Measurements from ENCODE around the gene PTS. TPM values are rescaled to one million over a fixed set of nuclear protein-coding genes. Genes with fewer than 3 reads are reported as not detected.

PTS gene
- total and polyA plus RNA-seq, 2 donors from 2014 or later = 40.6 to 76.4 TPM

DNA sequence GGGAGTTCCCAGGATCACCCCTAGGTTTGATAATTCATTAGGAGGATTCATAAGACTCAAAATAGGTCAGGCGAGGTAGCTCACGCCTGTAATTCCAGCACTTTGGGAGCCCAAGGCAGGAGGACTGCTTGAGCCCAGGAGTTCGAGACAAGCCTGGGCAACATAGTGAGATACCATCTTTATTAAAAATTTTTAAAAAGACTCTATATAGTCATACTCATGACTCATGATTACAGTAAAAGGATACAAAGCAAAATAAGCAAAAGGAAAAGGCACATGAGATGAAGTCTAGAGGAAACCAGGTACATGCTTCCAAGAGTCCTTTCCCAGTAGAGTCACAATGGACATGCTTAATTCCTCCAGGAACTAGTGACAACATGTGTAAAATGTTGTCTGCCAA is 13.9 kb upstream of the PTS start:
- Histone ChIP-seq H3K4me1 (ENCODE audit: control insufficient read depth in 2 of 3, insufficient read depth in 2 of 3, low read depth in 1 of 3, low read length in 3 of 3) (no peaks in the 10 kb centered on the region), H3K36me3 (ENCODE audit: control insufficient read depth in 2 of 3, insufficient read depth in 3 of 3, low read length in 3 of 3) (no peaks in the 10 kb centered on the region), H3K27ac (ENCODE audit: low read depth in 2 of 2, low read length in 2 of 2) (no peak overlapping the region), H3K4me3 (ENCODE audit: low read length in 3 of 3) (no peak overlapping the region), H3K9me3 (ENCODE audit: control insufficient read depth in 2 of 3, insufficient read depth in 1 of 3, low read length in 3 of 3) (no peaks in the 10 kb centered on the region), H3K27me3 (ENCODE audit: control insufficient read depth, insufficient read depth, low read length) (no peaks in the 10 kb centered on the region), H3K9ac (ENCODE audit: low read length in 3 of 3) (no peak overlapping the region)
- TF ChIP-seq, protein P1, sequence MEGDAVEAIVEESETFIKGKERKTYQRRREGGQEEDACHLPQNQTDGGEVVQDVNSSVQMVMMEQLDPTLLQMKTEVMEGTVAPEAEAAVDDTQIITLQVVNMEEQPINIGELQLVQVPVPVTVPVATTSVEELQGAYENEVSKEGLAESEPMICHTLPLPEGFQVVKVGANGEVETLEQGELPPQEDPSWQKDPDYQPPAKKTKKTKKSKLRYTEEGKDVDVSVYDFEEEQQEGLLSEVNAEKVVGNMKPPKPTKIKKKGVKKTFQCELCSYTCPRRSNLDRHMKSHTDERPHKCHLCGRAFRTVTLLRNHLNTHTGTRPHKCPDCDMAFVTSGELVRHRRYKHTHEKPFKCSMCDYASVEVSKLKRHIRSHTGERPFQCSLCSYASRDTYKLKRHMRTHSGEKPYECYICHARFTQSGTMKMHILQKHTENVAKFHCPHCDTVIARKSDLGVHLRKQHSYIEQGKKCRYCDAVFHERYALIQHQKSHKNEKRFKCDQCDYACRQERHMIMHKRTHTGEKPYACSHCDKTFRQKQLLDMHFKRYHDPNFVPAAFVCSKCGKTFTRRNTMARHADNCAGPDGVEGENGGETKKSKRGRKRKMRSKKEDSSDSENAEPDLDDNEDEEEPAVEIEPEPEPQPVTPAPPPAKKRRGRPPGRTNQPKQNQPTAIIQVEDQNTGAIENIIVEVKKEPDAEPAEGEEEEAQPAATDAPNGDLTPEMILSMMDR (IDR thresholded peaks at IDR 0.05; ENCODE audit: borderline replicate concordance, extremely low read depth, insufficient read depth) = no peak
- intact Hi-C loops (cut with DNase I) = no loop called here
- FAIRE-seq (no peak), DNase-seq (no peak)

DNA sequence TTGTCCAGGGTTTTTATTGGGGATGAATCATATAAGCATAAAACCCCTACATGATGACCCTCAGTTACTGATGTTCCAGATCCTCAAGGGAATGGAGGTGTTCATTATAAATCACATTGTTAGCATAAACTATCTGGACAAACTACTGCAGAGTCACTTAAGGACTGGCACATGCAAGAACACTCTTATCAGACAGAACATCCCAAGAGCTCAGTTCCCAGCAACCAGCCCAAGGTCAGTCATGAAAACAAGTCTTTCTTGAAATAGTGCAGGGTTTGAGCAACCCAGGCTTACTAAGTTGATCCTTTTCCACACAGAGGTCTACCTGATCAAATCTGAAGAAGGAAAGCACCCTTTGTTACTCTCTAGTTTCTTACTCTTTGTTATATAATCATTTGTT is 13.5 kb upstream of the PTS start:
- no peaks in the 10 kb centered on the region for H3K27me3 ChIP-seq (ENCODE audit: control insufficient read depth, insufficient read depth, low read length)
- TF ChIP-seq, protein P1 (IDR thresholded peaks at IDR 0.05; ENCODE audit: borderline replicate concordance, extremely low read depth, insufficient read depth) = no peak
- H3K4me1 ChIP-seq (ENCODE audit: control insufficient read depth in 2 of 3, insufficient read depth in 2 of 3, low read depth in 1 of 3, low read length in 3 of 3) = no peaks in the 10 kb centered on the region
- intact Hi-C loops (cut with DNase I) = no loop called here
- H3K9ac ChIP-seq (ENCODE audit: low read length in 3 of 3) = no peak overlapping the region
- H3K27ac ChIP-seq (ENCODE audit: low read depth in 2 of 2, low read length in 2 of 2) = no peak overlapping the region
- DNase-seq (no peak), FAIRE-seq (no peak)
- no peaks in the 10 kb centered on the region for H3K36me3 ChIP-seq (ENCODE audit: control insufficient read depth in 2 of 3, insufficient read depth in 3 of 3, low read length in 3 of 3)
- no peaks in the 10 kb centered on the region for H3K9me3 ChIP-seq (ENCODE audit: control insufficient read depth in 2 of 3, insufficient read depth in 1 of 3, low read length in 3 of 3)
- H3K4me3 ChIP-seq (ENCODE audit: low read length in 3 of 3) = no peak overlapping the region

DNA sequence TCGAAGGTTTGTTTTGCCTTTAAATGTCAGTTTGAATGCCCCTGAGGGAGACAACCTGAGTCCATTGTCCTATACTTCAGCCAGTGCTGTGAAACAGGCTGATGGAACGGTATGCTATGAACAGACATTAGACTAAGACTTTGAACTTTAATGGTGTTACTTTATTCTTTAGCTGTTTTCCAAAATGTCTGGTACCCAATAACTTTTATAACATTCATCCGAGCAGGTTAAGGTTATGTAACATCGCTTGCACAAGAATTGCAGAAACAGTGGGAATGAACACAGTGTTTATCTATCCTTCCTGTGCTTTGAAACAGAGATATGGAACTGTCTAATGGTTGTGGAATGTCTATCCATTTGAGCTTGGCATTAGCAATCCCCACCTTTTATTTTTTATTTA is 12.5 kb upstream of the PTS start:
- Histone ChIP-seq H3K4me3 (ENCODE audit: low read length in 3 of 3) (no peak overlapping the region), H3K4me1 (ENCODE audit: control insufficient read depth in 2 of 3, insufficient read depth in 2 of 3, low read depth in 1 of 3, low read length in 3 of 3) (no peaks in the 10 kb centered on the region), H3K9me3 (ENCODE audit: control insufficient read depth in 2 of 3, insufficient read depth in 1 of 3, low read length in 3 of 3) (no peaks in the 10 kb centered on the region), H3K27ac (ENCODE audit: low read depth in 2 of 2, low read length in 2 of 2) (no peak overlapping the region), H3K27me3 (ENCODE audit: control insufficient read depth, insufficient read depth, low read length) (no peaks in the 10 kb centered on the region), H3K36me3 (ENCODE audit: control insufficient read depth in 2 of 3, insufficient read depth in 3 of 3, low read length in 3 of 3) (no peaks in the 10 kb centered on the region), H3K9ac (ENCODE audit: low read length in 3 of 3) (no peak overlapping the region)
- intact Hi-C loops (cut with DNase I) = no loop called here
- FAIRE-seq (no peak), DNase-seq (no peak)
- TF ChIP-seq, protein P1 (IDR thresholded peaks at IDR 0.05; ENCODE audit: borderline replicate concordance, extremely low read depth, insufficient read depth) = no peak

DNA sequence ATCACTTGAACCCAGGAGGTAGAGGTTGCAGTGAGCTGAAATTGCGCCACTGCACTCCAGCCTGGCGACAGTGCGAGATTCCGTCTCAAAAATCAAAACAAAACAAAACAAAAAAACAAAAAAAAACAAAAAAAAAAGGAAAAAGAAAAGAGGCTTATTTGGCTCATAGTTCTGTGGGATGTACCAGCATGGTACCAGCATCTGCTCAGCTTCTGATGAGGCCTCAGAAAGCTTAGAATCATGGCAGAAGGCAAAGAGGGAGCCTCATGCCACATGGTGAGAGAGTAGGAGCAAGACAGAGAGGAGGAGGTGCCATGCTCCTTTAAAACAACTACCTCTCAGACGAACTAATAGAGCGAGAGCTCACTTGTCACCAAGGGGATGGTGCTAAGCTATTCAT is 10.6 kb upstream of the PTS start:
- Histone ChIP-seq H3K9ac (ENCODE audit: low read length in 3 of 3) (no peak overlapping the region), H3K36me3 (ENCODE audit: control insufficient read depth in 2 of 3, insufficient read depth in 3 of 3, low read length in 3 of 3) (no peaks in the 10 kb centered on the region), H3K9me3 (ENCODE audit: control insufficient read depth in 2 of 3, insufficient read depth in 1 of 3, low read length in 3 of 3) (no peaks in the 10 kb centered on the region), H3K4me3 (ENCODE audit: low read length in 3 of 3) (no peak overlapping the region), H3K27ac (ENCODE audit: low read depth in 2 of 2, low read length in 2 of 2) (no peak overlapping the region), H3K27me3 (ENCODE audit: control insufficient read depth, insufficient read depth, low read length) (no peaks in the 10 kb centered on the region), H3K4me1 (ENCODE audit: control insufficient read depth in 2 of 3, insufficient read depth in 2 of 3, low read depth in 1 of 3, low read length in 3 of 3) (peaks cover 0 to 2% (median 0%) of the 10 kb centered on the region in 3 donors)
- no peak for FAIRE-seq
- no peak for DNase-seq
- TF ChIP-seq, protein P1 (IDR thresholded peaks at IDR 0.05; ENCODE audit: borderline replicate concordance, extremely low read depth, insufficient read depth) = no peak
- intact Hi-C loops (cut with DNase I) = no loop called here
